GM23338 (cell line): ENCODE data around the gene EMP2.
"Not testable (repeated sequence)": the region's sequence is repeated elsewhere in the genome, so short reads cannot be mapped to it uniquely, and the experiment has no call there.

Experiments
- CREB1 ChIP-seq: fragments of 250-450 bp; sonication (Bioruptor Pico); IDR thresholded peaks from 2 replicates; pipeline ENCODE4 v1.5.0; 2020; ENCODE audit warnings: low read depth, mild to moderate bottlenecking, moderate library complexity
- CTCF ChIP-seq, 2 experiments: fragments of 200-600 bp in 1 of 2; sonication (generic) in 1 of 2; conservative IDR thresholded peaks; 2 replicates each; pipeline versions ENCODE4 v1.5.1 to v1.6.1; 2016 to 2017; ENCODE audit warnings: antibody characterized with exemption in 2 of 2, low read depth in 2 of 2, mild to moderate bottlenecking in 2 of 2, moderate library complexity in 1 of 2
- EZH2 ChIP-seq: fragments of 200-600 bp; sonication (generic); IDR thresholded peaks from one replicate; pipeline ENCODE4 v1.8.0; 2017; ENCODE audit warnings: antibody characterized with exemption, mild to moderate bottlenecking, low read depth; ENCODE audit not compliant: unreplicated experiment
- EZH2phosphoT487 ChIP-seq: fragments of 200-600 bp; sonication (generic); IDR thresholded peaks from one replicate; pipeline ENCODE4 v1.8.1; 2018; ENCODE audit warnings: antibody characterized with exemption; ENCODE audit not compliant: unreplicated experiment
- JUNB ChIP-seq: IDR thresholded peaks from one replicate; pipeline ENCODE4 v1.6.1; 2016; ENCODE audit warnings: antibody characterized with exemption; ENCODE audit not compliant: unreplicated experiment
- POLR2AphosphoS5 ChIP-seq: IDR thresholded peaks from 2 replicates; pipeline ENCODE4 v1.6.1; 2016; ENCODE audit warnings: antibody characterized with exemption, low read depth
- STAT1 ChIP-seq: IDR thresholded peaks from one replicate; pipeline ENCODE4 v1.6.1; 2016; ENCODE audit warnings: antibody characterized with exemption; ENCODE audit not compliant: unreplicated experiment
- ZNF114 ChIP-seq: fragments of 250-450 bp; sonication (Bioruptor Pico); IDR thresholded peaks from 2 replicates; pipeline ENCODE4 v1.5.0; 2020; ENCODE audit warnings: mild to moderate bottlenecking, moderate library complexity
- ZNF331 ChIP-seq: fragments of 250-450 bp; sonication (Bioruptor Pico); IDR thresholded peaks from 2 replicates; pipeline ENCODE4 v1.5.0; 2020; ENCODE audit warnings: low read depth, mild to moderate bottlenecking, moderate library complexity
- ZNF462 ChIP-seq: fragments of 250-450 bp; sonication (Bioruptor Pico); IDR thresholded peaks from 2 replicates; pipeline ENCODE4 v1.5.0; 2020; ENCODE audit warnings: mild to moderate bottlenecking, moderate library complexity
- TF ChIP-seq, protein P1 (sequence below): IDR thresholded peaks from 2 replicates; pipeline ENCODE4 v1.6.1; 2016; ENCODE audit warnings: antibody characterized with exemption
- TF ChIP-seq, protein P2 (sequence below): IDR thresholded peaks from one replicate; pipeline ENCODE4 v1.6.1; 2018; ENCODE audit warnings: antibody characterized with exemption; ENCODE audit not compliant: unreplicated experiment

- not testable (repeated sequence) for TF ChIP-seq CTCF (conservative IDR thresholded peaks at IDR 0.05; ENCODE audit: low read depth in 2 of 2); EZH2; POLR2AphosphoS5; ZNF331 (CRISPR knock-in tag); EZH2phosphoT487; CREB1 (CRISPR knock-in tag); STAT1; ZNF114 (CRISPR knock-in tag); JUNB; ZNF462 (CRISPR knock-in tag)
- TF ChIP-seq, protein P1, sequence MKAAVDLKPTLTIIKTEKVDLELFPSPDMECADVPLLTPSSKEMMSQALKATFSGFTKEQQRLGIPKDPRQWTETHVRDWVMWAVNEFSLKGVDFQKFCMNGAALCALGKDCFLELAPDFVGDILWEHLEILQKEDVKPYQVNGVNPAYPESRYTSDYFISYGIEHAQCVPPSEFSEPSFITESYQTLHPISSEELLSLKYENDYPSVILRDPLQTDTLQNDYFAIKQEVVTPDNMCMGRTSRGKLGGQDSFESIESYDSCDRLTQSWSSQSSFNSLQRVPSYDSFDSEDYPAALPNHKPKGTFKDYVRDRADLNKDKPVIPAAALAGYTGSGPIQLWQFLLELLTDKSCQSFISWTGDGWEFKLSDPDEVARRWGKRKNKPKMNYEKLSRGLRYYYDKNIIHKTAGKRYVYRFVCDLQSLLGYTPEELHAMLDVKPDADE: not testable (repeated sequence)
- TF ChIP-seq, protein P2, sequence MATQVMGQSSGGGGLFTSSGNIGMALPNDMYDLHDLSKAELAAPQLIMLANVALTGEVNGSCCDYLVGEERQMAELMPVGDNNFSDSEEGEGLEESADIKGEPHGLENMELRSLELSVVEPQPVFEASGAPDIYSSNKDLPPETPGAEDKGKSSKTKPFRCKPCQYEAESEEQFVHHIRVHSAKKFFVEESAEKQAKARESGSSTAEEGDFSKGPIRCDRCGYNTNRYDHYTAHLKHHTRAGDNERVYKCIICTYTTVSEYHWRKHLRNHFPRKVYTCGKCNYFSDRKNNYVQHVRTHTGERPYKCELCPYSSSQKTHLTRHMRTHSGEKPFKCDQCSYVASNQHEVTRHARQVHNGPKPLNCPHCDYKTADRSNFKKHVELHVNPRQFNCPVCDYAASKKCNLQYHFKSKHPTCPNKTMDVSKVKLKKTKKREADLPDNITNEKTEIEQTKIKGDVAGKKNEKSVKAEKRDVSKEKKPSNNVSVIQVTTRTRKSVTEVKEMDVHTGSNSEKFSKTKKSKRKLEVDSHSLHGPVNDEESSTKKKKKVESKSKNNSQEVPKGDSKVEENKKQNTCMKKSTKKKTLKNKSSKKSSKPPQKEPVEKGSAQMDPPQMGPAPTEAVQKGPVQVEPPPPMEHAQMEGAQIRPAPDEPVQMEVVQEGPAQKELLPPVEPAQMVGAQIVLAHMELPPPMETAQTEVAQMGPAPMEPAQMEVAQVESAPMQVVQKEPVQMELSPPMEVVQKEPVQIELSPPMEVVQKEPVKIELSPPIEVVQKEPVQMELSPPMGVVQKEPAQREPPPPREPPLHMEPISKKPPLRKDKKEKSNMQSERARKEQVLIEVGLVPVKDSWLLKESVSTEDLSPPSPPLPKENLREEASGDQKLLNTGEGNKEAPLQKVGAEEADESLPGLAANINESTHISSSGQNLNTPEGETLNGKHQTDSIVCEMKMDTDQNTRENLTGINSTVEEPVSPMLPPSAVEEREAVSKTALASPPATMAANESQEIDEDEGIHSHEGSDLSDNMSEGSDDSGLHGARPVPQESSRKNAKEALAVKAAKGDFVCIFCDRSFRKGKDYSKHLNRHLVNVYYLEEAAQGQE: not testable (repeated sequence)
Measured at GRCh38 chr16:10505286-10505685, 75.1 kb downstream of the EMP2 start.
